PC-3 (cell line): ENCODE measurements around the gene CBFA2T2. TPM values are rescaled to one million over a fixed set of nuclear protein-coding genes. Genes with fewer than 3 reads are reported as not detected.

Experiments used
- ATAC-seq: fragments of 200-7000 bp; cut with Tn5 transposase; 2 replicates; pipeline ENCODE4 v1.9.1; 2020; ENCODE audit warnings: mild to moderate bottlenecking, moderate library complexity
- BruUV-seq: library from RNA; stranded (reverse); fragments of 400-500 nt; replicated peaks from 2 replicates; lab custom pipeline; 2021; lab: Mats Ljungman, UMichigan
- CTCF ChIA-PET: fragments of 300-600 bp; sonication (Branson Sonifier 250); formaldehyde crosslinking; loops from one replicate; lab custom pipeline; 2022; ENCODE audit warnings: antibody characterized with exemption; lab: Charles Lee
- POLR2A ChIA-PET: fragments of 300-600 bp; sonication (Branson Sonifier 250); formaldehyde crosslinking; loops from one replicate; lab custom pipeline; 2022; ENCODE audit warnings: antibody characterized with exemption; ENCODE audit not compliant: unreplicated experiment; lab: Charles Lee
- DNase-seq: peaks from one replicate; pipeline ENCODE4 v3.0.0-alpha.2; 2015
- H2AFZ ChIP-seq: fragments of 300-600 bp; sonication (generic); 2 replicates; pipeline ENCODE4 v1.6.0; 2016; ENCODE audit warnings: antibody characterized with exemption, low read length
- H3F3A ChIP-seq: fragments of 300-600 bp; sonication (generic); one replicate; pipeline ENCODE4 v1.6.0; 2017; ENCODE audit warnings: antibody characterized with exemption, low read length, control low read depth, mild to moderate bottlenecking; ENCODE audit not compliant: unreplicated experiment
- H3K27ac ChIP-seq: fragments of 300-600 bp; sonication (generic); 2 replicates; pipeline ENCODE4 v1.5.1; 2016; ENCODE audit warnings: mild to moderate bottlenecking, low read length
- H3K27me3 ChIP-seq: fragments of 300-600 bp; sonication (generic); 2 replicates; pipeline ENCODE4 v1.6.1; 2016; ENCODE audit warnings: low read length, mixed read lengths
- H3K36me3 ChIP-seq: fragments of 300-600 bp; sonication (generic); 2 replicates; pipeline ENCODE4 v1.6.1; 2016; ENCODE audit warnings: low read depth, mixed run types, low read length, mixed read lengths
- H3K4me1 ChIP-seq: fragments of 300-600 bp; sonication (generic); 2 replicates; pipeline ENCODE4 v1.5.1; 2016; ENCODE audit warnings: low read length; ENCODE audit not compliant: insufficient read depth
- H3K4me2 ChIP-seq: fragments of 300-600 bp; sonication (generic); 2 replicates; pipeline ENCODE4 v1.6.0; 2016; ENCODE audit warnings: low read length
- H3K4me3 ChIP-seq: fragments of 300-600 bp; sonication (generic); 2 replicates; pipeline ENCODE4 v1.5.1; 2016; ENCODE audit warnings: mild to moderate bottlenecking, low read length, mixed read lengths
- H3K79me2 ChIP-seq: fragments of 300-600 bp; sonication (generic); 2 replicates; pipeline ENCODE4 v1.6.1; 2017; ENCODE audit warnings: low read length, mixed read lengths
- H3K9ac ChIP-seq: fragments of 300-600 bp; sonication (generic); 2 replicates; pipeline ENCODE4 v1.6.0; 2016; ENCODE audit warnings: mild to moderate bottlenecking, low read length
- H3K9me2 ChIP-seq: fragments of 300-600 bp; sonication (generic); replicated peaks from 2 replicates; pipeline ENCODE4 v1.6.1; 2016; ENCODE audit warnings: mixed run types, low read length, mixed read lengths
- H3K9me3 ChIP-seq: fragments of 300-600 bp; sonication (generic); 2 replicates; pipeline ENCODE4 v1.6.1; 2016; ENCODE audit warnings: low read length, mixed read lengths
- H4K20me1 ChIP-seq: fragments of 300-600 bp; sonication (generic); 2 replicates; pipeline ENCODE4 v1.6.1; 2016; ENCODE audit warnings: low read length, mixed read lengths
- CTCF ChIP-seq: fragments of 300-600 bp; sonication (generic); conservative IDR thresholded peaks from 2 replicates; pipeline ENCODE4 v1.5.1; 2017; ENCODE audit warnings: antibody characterized with exemption, low read depth, mild to moderate bottlenecking, low read length
- EZH2 ChIP-seq: fragments of 300-600 bp; sonication (generic); IDR thresholded peaks from one replicate; pipeline ENCODE4 v1.6.1; 2017; ENCODE audit warnings: antibody characterized with exemption, mild to moderate bottlenecking, low read length; ENCODE audit not compliant: unreplicated experiment
- EZH2phosphoT487 ChIP-seq: fragments of 300-600 bp; sonication (generic); IDR thresholded peaks from 2 replicates; pipeline ENCODE4 v1.6.1; 2018; ENCODE audit warnings: mild to moderate bottlenecking, antibody characterized with exemption, low read length, borderline replicate concordance
- intact Hi-C: fragments of 100-400 bp; cut with micrococcal nuclease; formaldehyde crosslinking; loops from 2 replicates; pipeline ENCODE4 v1.9.0; 2023
- total RNA-seq: library from RNA; depleted of rRNA; stranded (reverse); fragments of >200 nt; gene quantifications from 2 replicates; pipeline ENCODE4 v1.2.3, GENCODE V29; 2014

The CBFA2T2 gene
- total RNA-seq, 1 experiment from 2014 or later: 9.7 TPM

- Histone ChIP-seq H4K20me1 (peaks cover 27% of the 10 kb centered on the region), H3K9me2 (no peaks in the 10 kb centered on the region), H3K27ac (no peak overlapping the region), H3K9ac (no peak overlapping the region), H3K27me3 (no peaks in the 10 kb centered on the region), H3K79me2 (peaks cover 43% of the 10 kb centered on the region), H3F3A (no peaks in the 10 kb centered on the region), H3K4me1 (peaks cover 18% of the 10 kb centered on the region), H3K4me2 (no peak overlapping the region), H3K9me3 (no peaks in the 10 kb centered on the region), H3K4me3 (no peak overlapping the region), H2AFZ (no peak overlapping the region), H3K36me3 (peaks cover 4% of the 10 kb centered on the region; the same call in 1 of the 2 replicates)
- intact Hi-C loops: loop anchor here (10.0 kb wide), 1 partner anchor 103 kb away; no protein-coding TSS in a partner anchor
- TF ChIP-seq CTCF (no peak), EZH2phosphoT487 (no peak), EZH2 (no peak)
- no TSS peak for BruUV-seq
- ChIA-PET CTCF (no interaction called here), POLR2A (no interaction called here)
- DNase-seq (no peak), ATAC-seq (no peak)
These were observed 191.9 kb downstream of the CBFA2T2 start for GRCh38 chr20:33681728-33682353.

GRCh38 chr20:33684533-33685327, 194.8 kb downstream of the CBFA2T2 start:
- Histone ChIP-seq H3F3A (no peaks in the 10 kb centered on the region), H3K27me3 (no peaks in the 10 kb centered on the region), H2AFZ (peak overlapping the region; percentile 62; the same call in 1 of the 2 replicates), H3K9me2 (no peaks in the 10 kb centered on the region), H3K27ac (no peak overlapping the region), H3K36me3 (no peaks in the 10 kb centered on the region; the same call in 1 of the 2 replicates), H3K9me3 (no peaks in the 10 kb centered on the region), H3K4me1 (peaks cover 18% of the 10 kb centered on the region), H4K20me1 (peaks cover 27% of the 10 kb centered on the region), H3K4me3 (peak overlapping the region; percentile 82), H3K79me2 (peaks cover 43% of the 10 kb centered on the region), H3K9ac (peak overlapping the region; percentile 80), H3K4me2 (peak overlapping the region; percentile 95)
- TF ChIP-seq EZH2: no peak
- TF ChIP-seq EZH2phosphoT487: no peak
- TF ChIP-seq CTCF: no peak
- ATAC-seq (no peak), DNase-seq (no peak)
- ChIA-PET CTCF (no interaction called here), POLR2A (interaction anchor here (0.6 kb wide), 1 partner anchor 109 kb away, joined by 3 read pairs; no protein-coding TSS in a partner anchor)
- BruUV-seq: no TSS peak
- intact Hi-C loops: loop anchor here (10.0 kb wide), 1 partner anchor 100 kb away; no protein-coding TSS in a partner anchor
